Erythroblast (primary cell): ENCODE data around the gene PITRM1.

Experiments used
- GATA1 ChIP-seq: IDR thresholded peaks from 2 replicates; pipeline ENCODE4 v1.6.1; 2011; ENCODE audit warnings: low read depth, mild to moderate bottlenecking, control low read depth, low read length, moderate library complexity
- POLR2A ChIP-seq: IDR thresholded peaks from 2 replicates; pipeline ENCODE4 v1.6.1; 2011; ENCODE audit warnings: mild to moderate bottlenecking, low read length

DNA sequence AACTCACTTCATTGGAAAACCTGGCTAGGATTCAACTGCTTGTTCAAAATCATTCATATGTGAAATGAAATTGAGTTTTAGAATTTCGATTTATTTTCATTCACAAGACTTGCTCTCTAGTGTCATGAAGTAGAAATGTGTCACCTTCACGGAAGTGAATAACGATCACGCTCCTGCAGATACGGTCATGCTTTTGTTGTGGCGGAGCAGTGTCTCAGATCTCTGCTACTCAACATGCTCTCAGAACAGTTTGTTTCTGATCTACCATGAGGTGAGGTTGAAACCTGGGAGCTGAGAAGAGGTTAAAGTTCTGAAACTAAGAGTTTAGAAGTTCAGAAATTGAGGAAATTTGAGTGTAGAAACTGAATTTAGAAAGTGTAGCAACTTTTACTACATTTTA lies 13.8 kb upstream of the PITRM1 start:
- TF ChIP-seq POLR2A (no peak), GATA1 (no peak)
